Parathyroid adenoma (tissue), 2 donors: ENCODE results near the gene CNTNAP2.

Experiments
- H2AFZ ChIP-seq: fragments of 300-600 bp; sonication (generic); one replicate; pipeline ENCODE4 v1.7.0; 2017; ENCODE audit warnings: antibody characterized with exemption, mild to moderate bottlenecking
- H3K27ac ChIP-seq: fragments of 300-600 bp; sonication (generic); one replicate; pipeline ENCODE4 v1.7.0; 2017
- H3K27me3 ChIP-seq: fragments of 300-600 bp; sonication (generic); one replicate; pipeline ENCODE4 v1.7.0; 2017; ENCODE audit warnings: low read length; ENCODE audit not compliant: control insufficient read depth, insufficient read depth
- H3K36me3 ChIP-seq: fragments of 300-600 bp; sonication (generic); one replicate; pipeline ENCODE4 v1.7.0; 2017; ENCODE audit warnings: low read length; ENCODE audit not compliant: control insufficient read depth, insufficient read depth
- H3K4me1 ChIP-seq: fragments of 300-600 bp; sonication (generic); one replicate; pipeline ENCODE4 v1.7.0; 2017; ENCODE audit warnings: control low read depth
- H3K4me2 ChIP-seq: fragments of 300-600 bp; sonication (generic); one replicate; pipeline ENCODE4 v1.7.0; 2017; ENCODE audit warnings: low read length
- H3K4me3 ChIP-seq: fragments of 300-600 bp; sonication (generic); one replicate; pipeline ENCODE4 v1.7.0; 2017; ENCODE audit warnings: low read depth, low read length
- H3K79me2 ChIP-seq: fragments of 300-600 bp; sonication (generic); one replicate; pipeline ENCODE4 v1.7.0; 2017; ENCODE audit warnings: control low read depth
- H3K9ac ChIP-seq: fragments of 300-600 bp; sonication (generic); one replicate; pipeline ENCODE4 v1.7.0; 2017; ENCODE audit warnings: mild to moderate bottlenecking
- H3K9me3 ChIP-seq: fragments of 300-600 bp; sonication (generic); one replicate; pipeline ENCODE4 v1.7.0; 2017; ENCODE audit warnings: low read length; ENCODE audit not compliant: control insufficient read depth
- TF ChIP-seq, protein P1 (sequence below): fragments of 300-600 bp; sonication (generic); IDR thresholded peaks from one replicate; pipeline ENCODE4 v1.7.0; 2017; ENCODE audit warnings: antibody characterized with exemption, mild to moderate bottlenecking
- donor health status: primary hyperparathyroidism.

CNTNAP2 gene

DNA sequence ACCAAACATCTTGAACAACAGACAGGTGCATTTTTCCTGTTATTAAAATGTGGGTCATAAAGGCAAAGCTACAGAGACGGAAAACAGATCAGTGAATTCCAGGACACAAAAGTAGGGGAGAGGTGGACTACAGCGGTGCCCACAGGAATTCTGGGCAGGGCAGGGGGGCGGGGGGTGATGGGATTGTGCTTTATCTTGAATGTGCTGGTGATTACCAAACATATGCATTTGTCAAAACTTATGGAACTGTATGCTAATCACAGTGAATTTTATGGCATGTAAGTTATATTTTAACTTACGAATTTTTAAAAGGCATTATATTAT is 519.4 kb downstream of the CNTNAP2 start:
- no peak overlapping the region for H3K4me3 ChIP-seq
- TF ChIP-seq, protein P1, sequence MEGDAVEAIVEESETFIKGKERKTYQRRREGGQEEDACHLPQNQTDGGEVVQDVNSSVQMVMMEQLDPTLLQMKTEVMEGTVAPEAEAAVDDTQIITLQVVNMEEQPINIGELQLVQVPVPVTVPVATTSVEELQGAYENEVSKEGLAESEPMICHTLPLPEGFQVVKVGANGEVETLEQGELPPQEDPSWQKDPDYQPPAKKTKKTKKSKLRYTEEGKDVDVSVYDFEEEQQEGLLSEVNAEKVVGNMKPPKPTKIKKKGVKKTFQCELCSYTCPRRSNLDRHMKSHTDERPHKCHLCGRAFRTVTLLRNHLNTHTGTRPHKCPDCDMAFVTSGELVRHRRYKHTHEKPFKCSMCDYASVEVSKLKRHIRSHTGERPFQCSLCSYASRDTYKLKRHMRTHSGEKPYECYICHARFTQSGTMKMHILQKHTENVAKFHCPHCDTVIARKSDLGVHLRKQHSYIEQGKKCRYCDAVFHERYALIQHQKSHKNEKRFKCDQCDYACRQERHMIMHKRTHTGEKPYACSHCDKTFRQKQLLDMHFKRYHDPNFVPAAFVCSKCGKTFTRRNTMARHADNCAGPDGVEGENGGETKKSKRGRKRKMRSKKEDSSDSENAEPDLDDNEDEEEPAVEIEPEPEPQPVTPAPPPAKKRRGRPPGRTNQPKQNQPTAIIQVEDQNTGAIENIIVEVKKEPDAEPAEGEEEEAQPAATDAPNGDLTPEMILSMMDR, result no peak
- H3K4me2 ChIP-seq, result no peak overlapping the region
- H3K27ac ChIP-seq, result no peak overlapping the region
- no peak overlapping the region for H2AFZ ChIP-seq
- H3K9me3 ChIP-seq, result no peaks in the 10 kb centered on the region
- H3K79me2 ChIP-seq, result no peaks in the 10 kb centered on the region
- H3K27me3 ChIP-seq, result no peaks in the 10 kb centered on the region
- no peaks in the 10 kb centered on the region for H3K4me1 ChIP-seq
- no peak overlapping the region for H3K9ac ChIP-seq
- H3K36me3 ChIP-seq, result no peaks in the 10 kb centered on the region

DNA sequence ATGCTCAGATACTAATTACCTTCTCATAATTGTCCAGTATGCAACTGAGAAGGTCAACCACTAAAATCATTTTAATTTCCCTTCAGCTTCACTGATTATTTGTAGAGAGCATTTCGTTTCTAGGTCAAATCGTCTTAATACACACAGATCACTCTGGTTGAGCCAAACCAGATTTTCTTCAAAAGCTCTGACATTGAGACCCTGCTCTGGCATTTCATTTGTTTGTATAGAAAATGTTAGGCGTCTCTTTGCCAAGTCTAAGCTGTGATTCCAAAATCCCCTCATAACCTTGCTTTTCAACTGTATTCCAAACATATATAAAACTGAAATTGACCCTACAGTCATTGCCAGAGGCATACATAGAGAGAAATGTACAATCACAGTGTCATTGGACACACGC is 520.0 kb downstream of the CNTNAP2 start:
- Histone ChIP-seq H2AFZ (no peak overlapping the region), H3K9me3 (no peaks in the 10 kb centered on the region), H3K36me3 (no peaks in the 10 kb centered on the region)

DNA sequence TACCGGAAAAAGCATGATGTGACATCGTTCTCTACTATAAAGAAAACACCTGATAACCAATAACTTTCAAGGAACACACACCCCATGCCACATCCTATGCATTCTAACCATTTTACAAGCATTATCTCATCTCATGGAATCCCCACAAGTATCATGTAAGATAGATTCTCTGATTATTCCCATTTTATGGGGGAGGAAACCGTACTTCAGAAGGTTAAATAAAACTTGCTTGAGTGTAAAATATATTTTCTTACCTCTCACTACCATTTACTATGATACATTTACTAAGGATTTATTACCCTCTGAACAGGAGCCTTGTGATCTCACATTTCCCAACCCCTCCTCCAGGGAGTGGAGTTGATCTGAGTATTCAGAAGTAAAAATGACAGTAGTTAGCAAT is 522.7 kb downstream of the CNTNAP2 start:
- Histone ChIP-seq H3K79me2 (no peaks in the 10 kb centered on the region), H3K4me2 (no peak overlapping the region), H2AFZ (no peak overlapping the region), H3K27me3 (no peaks in the 10 kb centered on the region), H3K4me3 (no peak overlapping the region), H3K36me3 (no peaks in the 10 kb centered on the region), H3K27ac (no peak overlapping the region), H3K9me3 (no peaks in the 10 kb centered on the region), H3K4me1 (no peaks in the 10 kb centered on the region), H3K9ac (no peak overlapping the region)
- TF ChIP-seq, protein P1, result no peak

More for the DNA sequence above, 520.0 kb downstream of the CNTNAP2 start:
- H3K4me2 ChIP-seq, result no peak overlapping the region
- H3K27ac ChIP-seq, result no peak overlapping the region
- H3K79me2 ChIP-seq, result no peaks in the 10 kb centered on the region
- H3K4me1 ChIP-seq, result no peaks in the 10 kb centered on the region
- H3K4me3 ChIP-seq, result no peak overlapping the region
- no peaks in the 10 kb centered on the region for H3K27me3 ChIP-seq
- H3K9ac ChIP-seq, result no peak overlapping the region
- TF ChIP-seq, protein P1, result no peak

DNA sequence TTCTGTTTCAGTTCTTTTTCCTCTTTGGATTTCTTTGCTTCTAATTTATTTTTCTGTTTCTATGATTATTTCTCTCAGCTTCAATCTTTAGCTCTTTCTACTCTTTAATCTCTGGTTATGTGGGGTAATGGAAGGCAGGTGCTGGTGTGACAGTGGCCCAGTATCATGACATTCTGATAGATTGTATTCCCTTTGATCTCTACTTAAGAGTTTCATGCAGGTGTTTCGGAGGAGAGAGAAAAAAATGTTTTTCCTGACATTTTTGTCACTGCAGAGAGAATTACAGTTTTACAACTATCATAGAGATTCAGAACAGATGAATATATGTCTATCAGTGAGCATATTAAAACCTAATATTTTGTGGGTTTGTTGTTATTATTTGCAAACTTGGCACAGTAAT is 524.9 kb downstream of the CNTNAP2 start:
- TF ChIP-seq, protein P1, result no peak
- Histone ChIP-seq H3K79me2 (no peaks in the 10 kb centered on the region), H3K4me1 (no peaks in the 10 kb centered on the region), H3K36me3 (no peaks in the 10 kb centered on the region), H3K27ac (no peak overlapping the region), H2AFZ (no peak overlapping the region), H3K27me3 (no peaks in the 10 kb centered on the region), H3K9me3 (no peaks in the 10 kb centered on the region), H3K4me3 (no peak overlapping the region), H3K4me2 (no peak overlapping the region), H3K9ac (no peak overlapping the region)

DNA sequence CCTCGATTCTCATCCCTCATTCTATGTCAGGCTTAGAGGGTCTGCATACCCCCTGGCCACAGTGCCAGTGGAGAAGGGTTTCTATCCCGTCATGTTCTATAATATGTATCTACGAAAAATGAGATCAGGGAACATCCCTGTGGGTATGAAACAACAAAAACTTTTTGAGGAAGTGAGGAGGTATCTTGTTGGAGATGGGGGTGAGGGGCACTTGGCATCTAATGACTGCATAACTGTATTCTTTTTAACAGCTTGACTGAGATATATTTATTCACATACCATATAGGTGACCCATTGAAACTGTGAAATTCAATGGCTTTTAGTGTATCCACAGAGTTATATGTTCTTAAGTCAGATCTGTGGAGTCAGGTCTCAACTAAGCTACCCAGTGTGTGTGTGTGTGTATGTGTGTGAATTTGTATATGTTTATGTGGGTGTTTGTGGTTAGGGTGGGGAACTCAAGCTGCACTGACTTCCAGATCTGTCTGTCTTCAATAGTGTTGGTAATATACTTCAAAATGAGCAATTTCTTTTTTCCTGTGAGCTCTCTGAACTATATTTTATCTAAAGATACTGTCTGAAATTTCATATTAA is 528.9 kb downstream of the CNTNAP2 start:
- H3K36me3 ChIP-seq, result no peaks in the 10 kb centered on the region
- no peak overlapping the region for H3K27ac ChIP-seq
- H3K4me3 ChIP-seq, result no peak overlapping the region
- no peaks in the 10 kb centered on the region for H3K79me2 ChIP-seq
- no peak overlapping the region for H3K9ac ChIP-seq
- H3K4me2 ChIP-seq, result no peak overlapping the region
- no peak overlapping the region for H2AFZ ChIP-seq
- TF ChIP-seq, protein P1, result no peak
- H3K4me1 ChIP-seq, result no peaks in the 10 kb centered on the region
- H3K9me3 ChIP-seq, result no peaks in the 10 kb centered on the region
- no peaks in the 10 kb centered on the region for H3K27me3 ChIP-seq
